Measurements from ENCODE around the gene LRPAP1. TPM values are rescaled to one million over a fixed set of nuclear protein-coding genes. Genes with fewer than 3 reads are reported as not detected.

Gene LRPAP1
- total RNA-seq, 1 donor from 2014 or later = 152 TPM

- Mint-ChIP-seq H3K4me1 (ENCODE audit: unreplicated experiment) (peaks cover 9% of the 10 kb centered on the region), H3K36me3 (no peaks in the 10 kb centered on the region), H3K27ac (no peak overlapping the region), H3K27me3 (peaks cover 6% of the 10 kb centered on the region), H3K9me3 (no peaks in the 10 kb centered on the region), H3K4me3 (no peak overlapping the region)
- no peak for TF ChIP-seq CTCF (conservative IDR thresholded peaks at IDR 0.05)
- DNase-seq (ENCODE audit: extremely low spot score, unreplicated experiment) = no peak
Measured at GRCh38 chr4:3476936-3477749, 55.1 kb downstream of the LRPAP1 start.

- DNase-seq (ENCODE audit: extremely low spot score, unreplicated experiment) = no peak
- H3K4me1 Mint-ChIP-seq (ENCODE audit: unreplicated experiment) = peaks cover 9% of the 10 kb centered on the region
- H3K27me3 Mint-ChIP-seq = peaks cover 6% of the 10 kb centered on the region
- TF ChIP-seq CTCF (conservative IDR thresholded peaks at IDR 0.05) = no peak
- H3K27ac Mint-ChIP-seq = no peak overlapping the region
- H3K9me3 Mint-ChIP-seq = no peaks in the 10 kb centered on the region
- H3K4me3 Mint-ChIP-seq = no peak overlapping the region
- H3K36me3 Mint-ChIP-seq = no peaks in the 10 kb centered on the region
Measured at GRCh38 chr4:3476341-3476747, 55.9 kb downstream of the LRPAP1 start.

GRCh38 chr4:3475713-3476260 lies 56.4 kb downstream of the LRPAP1 start:
- no peak overlapping the region for H3K4me3 Mint-ChIP-seq
- H3K27ac Mint-ChIP-seq = no peak overlapping the region
- TF ChIP-seq CTCF (conservative IDR thresholded peaks at IDR 0.05) = no peak
- no peaks in the 10 kb centered on the region for H3K9me3 Mint-ChIP-seq
- H3K4me1 Mint-ChIP-seq (ENCODE audit: unreplicated experiment) = peaks cover 4% of the 10 kb centered on the region
- H3K27me3 Mint-ChIP-seq = peaks cover 2% of the 10 kb centered on the region
- H3K36me3 Mint-ChIP-seq = no peaks in the 10 kb centered on the region
- no peak for DNase-seq (ENCODE audit: extremely low spot score, unreplicated experiment)

GRCh38 chr4:3475041-3475712 lies 57.0 kb downstream of the LRPAP1 start:
- peaks cover 2% of the 10 kb centered on the region for H3K27me3 Mint-ChIP-seq
- no peak overlapping the region for H3K4me3 Mint-ChIP-seq
- no peaks in the 10 kb centered on the region for H3K4me1 Mint-ChIP-seq (ENCODE audit: unreplicated experiment)
- TF ChIP-seq CTCF (conservative IDR thresholded peaks at IDR 0.05) = no peak
- DNase-seq (ENCODE audit: extremely low spot score, unreplicated experiment) = no peak
- no peaks in the 10 kb centered on the region for H3K36me3 Mint-ChIP-seq
- H3K27ac Mint-ChIP-seq = no peak overlapping the region
- H3K9me3 Mint-ChIP-seq = no peaks in the 10 kb centered on the region

GRCh38 chr4:3473996-3474765 lies 58.0 kb downstream of the LRPAP1 start:
- H3K4me1 Mint-ChIP-seq (ENCODE audit: unreplicated experiment) = no peaks in the 10 kb centered on the region

More at GRCh38 chr4:3473996-3474765, 58.0 kb downstream of the LRPAP1 start:
- no peaks in the 10 kb centered on the region for H3K9me3 Mint-ChIP-seq
- no peak for DNase-seq (ENCODE audit: extremely low spot score, unreplicated experiment)
- TF ChIP-seq CTCF (conservative IDR thresholded peaks at IDR 0.05) = no peak
- H3K27me3 Mint-ChIP-seq = peaks cover 4% of the 10 kb centered on the region
- H3K27ac Mint-ChIP-seq = no peak overlapping the region
- H3K36me3 Mint-ChIP-seq = no peaks in the 10 kb centered on the region
- H3K4me3 Mint-ChIP-seq = no peak overlapping the region
